Measurements from ENCODE around the gene PRKCD.

PRKCD gene

GRCh38 chr3:53151465-53151864, 9.5 kb upstream of the PRKCD start:
- Histone ChIP-seq H3K36me3 (ENCODE audit: control insufficient read depth, insufficient read depth, low read length) (no peaks in the 10 kb centered on the region), H3K27me3 (replicated peaks; ENCODE audit: control insufficient read depth, insufficient read depth, low read length) (no peaks in the 10 kb centered on the region; the same call in 1 of the 2 replicates), H3K4me3 (replicated peaks; ENCODE audit: low read depth, low read length) (no peak overlapping the region)
- TF ChIP-seq CTCF (IDR thresholded peaks at IDR 0.05; ENCODE audit: insufficient read depth, low read length, poor library complexity, severe bottlenecking) = no peak
- DNase-seq (ENCODE audit: extremely low read depth, insufficient read length) = no peak

GRCh38 chr3:53151870-53152660, 8.9 kb upstream of the PRKCD start:
- no peak for DNase-seq (ENCODE audit: extremely low read depth, insufficient read length)
- Histone ChIP-seq H3K27me3 (replicated peaks; ENCODE audit: control insufficient read depth, insufficient read depth, low read length) (no peaks in the 10 kb centered on the region; the same call in 1 of the 2 replicates), H3K36me3 (ENCODE audit: control insufficient read depth, insufficient read depth, low read length) (no peaks in the 10 kb centered on the region), H3K4me3 (replicated peaks; ENCODE audit: low read depth, low read length) (no peak overlapping the region)
- no peak for TF ChIP-seq CTCF (IDR thresholded peaks at IDR 0.05; ENCODE audit: insufficient read depth, low read length, poor library complexity, severe bottlenecking)

- Histone ChIP-seq H3K4me3 (replicated peaks; ENCODE audit: low read depth, low read length) (no peak overlapping the region), H3K36me3 (ENCODE audit: control insufficient read depth, insufficient read depth, low read length) (no peaks in the 10 kb centered on the region), H3K27me3 (replicated peaks; ENCODE audit: control insufficient read depth, insufficient read depth, low read length) (no peaks in the 10 kb centered on the region; the same call in 1 of the 2 replicates)
- no peak for DNase-seq (ENCODE audit: extremely low read depth, insufficient read length)
- no peak for TF ChIP-seq CTCF (IDR thresholded peaks at IDR 0.05; ENCODE audit: insufficient read depth, low read length, poor library complexity, severe bottlenecking)
Observed at GRCh38 chr3:53153264-53153823, 7.7 kb upstream of the PRKCD start.

DNA sequence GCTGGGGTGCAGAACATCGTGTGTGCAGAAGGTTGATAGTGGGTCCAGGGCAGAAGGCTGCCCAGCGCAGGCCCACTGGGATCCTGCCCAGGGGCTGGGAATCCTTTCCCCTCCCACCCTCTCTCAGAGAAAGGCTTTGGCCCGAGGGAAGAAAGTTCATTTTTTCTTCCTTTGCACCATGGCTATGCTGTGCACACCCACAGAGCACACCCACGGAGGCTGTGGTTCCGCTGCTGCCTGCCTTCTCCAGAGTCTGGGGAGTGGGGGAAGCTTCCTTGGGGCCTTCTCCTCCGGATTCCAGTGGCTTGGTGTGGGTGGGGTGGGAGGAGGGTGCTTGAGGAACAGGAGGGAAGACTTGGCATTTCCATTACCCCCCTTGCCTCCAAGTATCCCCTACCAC, 7.0 kb upstream of the PRKCD start:
- TF ChIP-seq CTCF (IDR thresholded peaks at IDR 0.05; ENCODE audit: insufficient read depth, low read length, poor library complexity, severe bottlenecking) = no peak
- H3K36me3 ChIP-seq (ENCODE audit: control insufficient read depth, insufficient read depth, low read length) = no peaks in the 10 kb centered on the region
- DNase-seq (ENCODE audit: extremely low read depth, insufficient read length) = no peak
- no peak overlapping the region for H3K4me3 ChIP-seq (replicated peaks; ENCODE audit: low read depth, low read length)
- H3K27me3 ChIP-seq (replicated peaks; ENCODE audit: control insufficient read depth, insufficient read depth, low read length) = no peaks in the 10 kb centered on the region; the same call in 1 of the 2 replicates

- Histone ChIP-seq H3K27me3 (replicated peaks; ENCODE audit: control insufficient read depth, insufficient read depth, low read length) (no peaks in the 10 kb centered on the region; the same call in 1 of the 2 replicates), H3K4me3 (replicated peaks; ENCODE audit: low read depth, low read length) (no peak overlapping the region), H3K36me3 (ENCODE audit: control insufficient read depth, insufficient read depth, low read length) (no peaks in the 10 kb centered on the region)
- TF ChIP-seq CTCF (IDR thresholded peaks at IDR 0.05; ENCODE audit: insufficient read depth, low read length, poor library complexity, severe bottlenecking) = no peak
- DNase-seq (ENCODE audit: extremely low read depth, insufficient read length) = no peak
Observed at GRCh38 chr3:53154881-53155285, 6.1 kb upstream of the PRKCD start.

Measured in GM06990 (cell line).